ENCODE data around the gene SLC27A2.

DNA sequence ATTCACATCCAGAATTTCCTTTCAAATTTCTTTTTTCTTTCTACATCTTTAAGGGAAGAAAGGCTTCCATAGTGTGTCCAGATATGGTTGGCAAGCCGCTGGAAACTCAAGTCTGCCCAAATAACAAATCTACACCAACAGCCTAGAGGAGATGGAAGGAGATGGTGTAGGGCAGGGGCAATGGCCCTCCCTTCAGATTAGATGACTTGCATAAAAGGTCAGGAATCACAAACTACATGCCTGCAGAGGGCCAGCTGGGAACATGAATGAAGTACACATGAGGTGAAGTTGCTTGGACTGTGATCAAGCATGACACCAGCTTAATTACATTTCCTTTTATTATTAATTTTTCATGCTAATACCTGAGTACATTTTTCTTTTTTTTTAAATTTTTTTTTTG is 10.2 kb downstream of the SLC27A2 start:
- TF ChIP-seq CTCF (conservative IDR thresholded peaks at IDR 0.05; ENCODE audit: low read depth in 2 of 2), result no peak
- no peak for TF ChIP-seq EZH2 (IDR thresholded peaks at IDR 0.05; ENCODE audit: low read depth, unreplicated experiment)

All from GM23338 (cell line).